Mammary epithelial cell (primary cell): Measurements from ENCODE around the gene MTSS2.

ENCODE experiments used
- EZH2 ChIP-seq: IDR thresholded peaks from 2 replicates; pipeline ENCODE4 v1.6.1; 2012; ENCODE audit warnings: low read length, inconsistent platforms, borderline replicate concordance
- TF ChIP-seq, protein P1 (sequence below), 2 donors: IDR thresholded peaks in 1 of 2; conservative IDR thresholded peaks in 1 of 2; 2 replicates each; pipeline ENCODE4 v1.5.1; 2011 to 2012; ENCODE audit warnings: inconsistent platforms in 2 of 2, low read length in 2 of 2, mild to moderate bottlenecking in 2 of 2, control low read depth in 1 of 2, low read depth in 1 of 2; ENCODE audit not compliant: insufficient read depth in 1 of 2; ENCODE audit errors: extremely low read depth in 1 of 2

DNA sequence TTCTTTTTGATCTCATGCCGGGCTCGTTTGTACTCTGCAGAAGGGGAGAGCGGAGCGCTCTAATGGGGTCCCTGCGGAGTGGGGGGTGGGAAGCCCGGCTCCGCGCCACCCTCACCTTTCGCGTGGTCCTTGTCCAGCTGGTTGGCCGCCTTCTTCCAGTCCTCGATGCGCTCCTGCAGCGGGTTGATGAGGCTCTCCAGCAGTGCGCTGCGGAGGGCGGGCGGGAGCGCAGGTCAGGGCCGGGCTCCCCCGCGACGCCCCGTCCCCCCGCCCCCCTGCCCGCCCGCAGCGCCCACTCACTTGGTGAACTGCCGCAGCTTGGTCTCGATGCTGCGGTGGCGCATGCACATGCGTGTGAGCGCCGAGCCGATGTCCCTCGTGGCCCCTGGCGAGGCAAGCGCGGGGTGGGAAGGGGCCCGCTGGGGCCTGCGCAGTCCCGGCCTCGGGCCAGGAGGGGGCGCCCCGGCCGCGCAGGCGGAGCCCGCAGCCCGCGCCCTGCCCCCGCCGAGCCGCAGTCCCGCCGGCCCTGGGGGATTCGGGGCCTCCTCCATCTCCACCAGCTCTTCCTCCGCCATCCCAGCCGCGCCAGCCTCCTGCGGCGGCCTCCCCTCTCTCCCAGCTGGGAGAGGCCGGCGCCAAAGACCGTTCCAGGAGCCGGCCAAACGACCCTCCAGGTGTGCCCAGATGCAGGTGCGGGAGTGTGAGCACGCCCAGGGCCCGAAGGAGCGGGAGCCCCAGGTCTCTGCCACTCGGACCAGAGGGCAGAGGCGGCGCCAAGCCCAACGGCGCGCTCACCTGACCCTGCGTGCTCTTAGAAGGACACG, 6.0 kb downstream of the MTSS2 start:
- TF ChIP-seq, protein P1, sequence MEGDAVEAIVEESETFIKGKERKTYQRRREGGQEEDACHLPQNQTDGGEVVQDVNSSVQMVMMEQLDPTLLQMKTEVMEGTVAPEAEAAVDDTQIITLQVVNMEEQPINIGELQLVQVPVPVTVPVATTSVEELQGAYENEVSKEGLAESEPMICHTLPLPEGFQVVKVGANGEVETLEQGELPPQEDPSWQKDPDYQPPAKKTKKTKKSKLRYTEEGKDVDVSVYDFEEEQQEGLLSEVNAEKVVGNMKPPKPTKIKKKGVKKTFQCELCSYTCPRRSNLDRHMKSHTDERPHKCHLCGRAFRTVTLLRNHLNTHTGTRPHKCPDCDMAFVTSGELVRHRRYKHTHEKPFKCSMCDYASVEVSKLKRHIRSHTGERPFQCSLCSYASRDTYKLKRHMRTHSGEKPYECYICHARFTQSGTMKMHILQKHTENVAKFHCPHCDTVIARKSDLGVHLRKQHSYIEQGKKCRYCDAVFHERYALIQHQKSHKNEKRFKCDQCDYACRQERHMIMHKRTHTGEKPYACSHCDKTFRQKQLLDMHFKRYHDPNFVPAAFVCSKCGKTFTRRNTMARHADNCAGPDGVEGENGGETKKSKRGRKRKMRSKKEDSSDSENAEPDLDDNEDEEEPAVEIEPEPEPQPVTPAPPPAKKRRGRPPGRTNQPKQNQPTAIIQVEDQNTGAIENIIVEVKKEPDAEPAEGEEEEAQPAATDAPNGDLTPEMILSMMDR (conservative IDR thresholded peaks at IDR 0.05 in 1 of 2, IDR thresholded peaks at IDR 0.05 in 1 of 2; ENCODE audit: extremely low read depth in 1 of 2, insufficient read depth in 1 of 2, low read depth in 1 of 2, low read length in 2 of 2) = peak; percentile 23 to 41
- no peak for TF ChIP-seq EZH2
